ENCODE measurements around the gene ABHD16B.

The ABHD16B gene

DNA sequence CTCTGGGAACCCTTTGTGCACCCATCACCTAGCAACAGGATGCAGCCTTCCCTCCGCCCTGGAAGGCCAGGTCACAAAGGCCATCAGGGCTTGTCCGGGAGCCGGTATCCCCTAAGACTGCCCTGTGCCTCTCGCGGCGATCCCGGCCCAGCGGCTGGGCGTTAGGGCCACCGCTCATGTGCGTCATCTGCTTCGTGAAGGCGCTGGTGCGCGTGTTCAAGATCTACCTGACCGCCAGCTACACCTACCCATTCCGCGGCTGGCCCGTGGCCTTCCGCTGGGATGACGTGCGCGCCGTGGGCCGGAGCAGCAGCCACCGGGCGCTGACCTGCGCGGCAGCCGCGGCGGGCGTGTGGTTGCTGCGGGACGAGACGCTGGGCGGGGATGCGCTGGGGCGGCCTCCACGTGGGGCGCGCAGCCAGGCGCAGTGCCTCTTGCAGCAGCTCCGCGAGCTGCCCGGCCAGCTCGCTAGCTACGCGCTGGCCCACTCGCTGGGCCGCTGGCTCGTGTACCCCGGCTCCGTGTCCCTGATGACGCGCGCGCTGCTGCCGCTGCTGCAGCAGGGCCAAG lies at the start of gene ABHD16B:
ABHD16B (plus strand) TSS at position 134 of the 570 bp plus-strand sequence; CDS start at position 177, 43 bp downstream.
- DNase-seq, result no peak

DNA sequence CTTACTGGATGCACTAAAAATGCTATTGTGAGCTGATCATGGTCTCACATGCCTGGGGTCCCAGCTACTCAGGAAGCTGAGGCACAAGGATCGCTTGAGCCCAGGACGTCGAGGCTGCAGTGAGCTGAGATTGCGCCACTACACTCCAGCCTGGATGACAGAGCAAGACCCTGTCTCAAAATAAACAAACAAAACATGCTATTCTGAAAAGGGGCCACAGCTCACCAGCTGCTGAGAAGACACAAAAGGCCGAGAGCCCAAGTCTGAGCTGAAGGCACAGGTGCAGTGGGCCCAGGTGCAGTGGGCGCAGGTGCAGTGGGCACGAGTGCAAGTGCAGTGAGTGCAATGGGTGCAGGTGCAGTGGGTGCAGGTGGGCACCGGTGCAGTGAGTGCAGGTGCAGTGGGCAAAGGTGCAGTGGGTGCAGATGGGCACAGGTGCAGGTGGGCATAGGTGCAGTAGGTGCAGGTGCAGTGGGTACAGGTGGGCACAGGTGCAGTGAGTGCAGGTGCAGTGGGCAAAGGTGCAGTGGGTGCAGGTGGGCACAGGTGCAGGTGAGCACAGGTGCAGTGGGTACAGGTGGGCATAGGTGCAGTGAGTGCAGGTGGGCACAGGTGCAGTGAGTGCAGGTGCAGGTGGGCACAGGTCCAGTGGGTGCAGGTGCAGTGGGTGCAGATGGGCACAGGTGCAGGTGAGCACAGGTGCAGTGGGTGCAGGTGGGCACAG lies 46.2 kb upstream of the ABHD16B start:
- DNase-seq, result no peak

DNA sequence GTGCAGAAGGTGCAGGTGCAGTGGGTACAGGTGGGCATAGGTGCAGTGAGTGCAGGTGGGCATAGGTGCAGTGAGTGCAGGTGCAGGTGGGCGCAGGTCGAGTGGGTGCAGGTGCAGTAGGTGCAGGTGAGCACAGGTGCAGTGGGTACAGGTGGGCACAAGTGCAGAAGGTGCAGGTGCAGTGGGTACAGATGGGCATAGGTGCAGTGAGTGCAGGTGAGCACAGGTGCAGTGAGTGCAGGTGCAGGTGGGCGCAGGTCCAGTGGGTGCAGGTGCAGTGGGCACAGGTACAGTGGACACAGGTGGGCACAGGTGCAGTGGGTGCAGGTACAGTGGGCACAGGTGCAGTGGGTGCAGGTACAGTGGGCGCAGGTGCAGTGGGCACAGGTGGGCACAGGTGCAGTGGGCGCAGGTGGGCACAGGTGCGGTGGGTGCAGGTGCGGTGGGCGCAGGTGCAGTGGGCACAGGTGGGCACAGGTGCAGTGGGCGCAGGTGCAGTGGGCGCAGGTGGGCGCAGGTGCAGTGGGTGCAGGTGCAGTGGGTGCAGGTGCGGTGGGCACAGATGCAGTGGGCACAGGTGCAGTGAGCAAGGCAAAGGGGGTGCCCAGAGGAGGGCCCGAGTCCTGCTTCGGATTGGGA lies 45.6 kb upstream of the ABHD16B start:
- DNase-seq, result no peak

DNA sequence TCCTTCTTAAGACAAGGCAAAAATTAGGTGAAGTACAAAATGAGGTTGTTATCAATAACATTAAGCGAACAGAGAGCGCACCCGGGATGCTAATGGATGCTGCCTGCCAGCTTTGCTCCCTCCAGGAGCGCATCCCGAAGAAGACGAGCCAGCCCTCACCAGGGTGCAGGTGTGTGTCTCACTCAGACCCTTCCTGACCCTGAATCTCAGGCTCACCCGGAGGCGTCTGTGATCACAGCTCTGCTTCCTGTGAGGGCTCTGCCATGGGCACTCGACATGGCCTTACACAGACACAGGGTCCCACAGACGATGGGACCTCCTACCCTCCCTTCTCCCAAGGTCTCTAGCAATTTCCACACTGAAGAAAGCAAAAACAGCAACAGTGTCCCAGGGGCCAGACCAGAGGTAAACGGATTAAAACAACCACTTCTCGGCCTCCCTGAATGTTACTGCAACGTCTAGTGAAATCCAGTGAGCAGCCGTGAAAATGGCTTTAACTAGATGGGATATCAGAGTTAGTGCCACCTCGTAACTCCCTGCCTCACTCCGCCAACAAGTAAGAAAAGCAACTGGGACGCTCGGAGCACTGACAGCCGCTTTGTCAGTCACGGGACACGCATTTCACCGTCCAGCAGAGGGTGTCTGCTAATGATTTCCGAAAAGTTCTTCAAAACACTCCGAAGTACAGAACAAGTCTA lies 41.9 kb upstream of the ABHD16B start:
- DNase-seq, result no peak

DNA sequence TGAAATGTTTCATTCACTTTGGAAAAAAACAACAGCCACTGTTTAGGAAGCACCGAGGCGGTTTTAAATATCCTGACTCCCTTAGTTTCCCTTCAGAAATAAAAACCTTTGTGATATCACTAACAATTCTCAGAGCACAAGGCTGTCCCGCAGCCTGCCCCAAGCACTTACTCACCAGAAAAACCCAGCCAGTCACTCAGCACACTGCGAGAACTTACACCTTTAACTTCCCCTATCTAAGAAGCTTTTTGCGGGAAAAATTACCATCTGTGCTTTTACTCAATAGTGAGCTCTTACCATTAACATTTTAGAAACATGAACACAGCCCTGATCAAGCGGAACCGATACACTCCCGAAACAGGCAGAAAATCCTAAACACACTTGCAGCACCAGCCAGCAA lies 39.5 kb upstream of the ABHD16B start:
- DNase-seq, result no peak

DNA sequence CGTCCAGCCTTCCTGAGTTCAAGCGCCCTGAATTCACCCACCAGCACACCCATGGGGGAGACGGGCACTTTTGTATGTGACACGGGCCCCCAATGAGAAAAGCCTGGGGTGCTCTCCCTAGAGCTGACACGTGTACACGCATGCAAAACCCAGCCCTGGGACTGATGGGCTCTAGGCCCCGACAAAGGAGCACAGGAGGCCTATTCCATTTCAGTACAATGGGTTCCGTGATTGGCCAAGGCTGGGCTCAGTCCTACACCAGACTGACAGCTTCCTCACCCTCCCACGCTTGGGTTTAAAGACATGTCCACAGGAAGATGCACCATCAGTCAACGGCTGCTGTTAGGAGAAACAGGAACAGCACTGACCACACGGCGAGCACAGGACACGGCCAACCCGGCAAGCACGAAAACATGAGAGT lies 39.0 kb upstream of the ABHD16B start:
- DNase-seq, result no peak

DNA sequence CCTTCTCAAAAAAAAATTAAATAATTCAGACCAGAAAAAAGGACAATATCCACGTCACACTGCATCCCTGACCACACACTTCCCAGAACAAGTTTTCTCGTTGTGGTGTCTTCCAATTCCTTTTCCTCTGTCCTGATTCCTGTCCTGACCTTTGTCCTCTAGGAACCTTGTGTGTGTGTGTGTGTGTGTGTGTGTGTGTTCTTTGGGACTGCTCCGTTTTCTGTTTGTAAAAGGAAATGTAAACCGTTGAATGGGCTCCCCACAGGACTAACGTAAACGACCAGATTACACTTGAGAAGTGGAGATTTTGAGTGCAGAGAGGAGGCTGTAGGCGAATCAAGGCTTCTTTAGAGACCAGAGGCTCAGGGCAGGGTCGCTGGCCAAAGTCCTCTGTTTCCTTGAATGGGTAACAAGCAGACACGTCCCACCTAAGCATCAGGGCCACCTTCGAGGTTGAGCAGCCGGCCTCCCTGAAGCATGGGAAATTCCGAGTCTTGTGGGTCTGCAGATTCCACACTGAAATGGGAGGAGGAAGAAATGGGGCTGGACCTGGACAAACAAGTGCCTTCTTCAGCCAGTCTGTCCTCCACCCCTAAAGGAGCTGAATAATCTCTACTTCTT lies 37.5 kb upstream of the ABHD16B start:
- DNase-seq, result no peak

DNA sequence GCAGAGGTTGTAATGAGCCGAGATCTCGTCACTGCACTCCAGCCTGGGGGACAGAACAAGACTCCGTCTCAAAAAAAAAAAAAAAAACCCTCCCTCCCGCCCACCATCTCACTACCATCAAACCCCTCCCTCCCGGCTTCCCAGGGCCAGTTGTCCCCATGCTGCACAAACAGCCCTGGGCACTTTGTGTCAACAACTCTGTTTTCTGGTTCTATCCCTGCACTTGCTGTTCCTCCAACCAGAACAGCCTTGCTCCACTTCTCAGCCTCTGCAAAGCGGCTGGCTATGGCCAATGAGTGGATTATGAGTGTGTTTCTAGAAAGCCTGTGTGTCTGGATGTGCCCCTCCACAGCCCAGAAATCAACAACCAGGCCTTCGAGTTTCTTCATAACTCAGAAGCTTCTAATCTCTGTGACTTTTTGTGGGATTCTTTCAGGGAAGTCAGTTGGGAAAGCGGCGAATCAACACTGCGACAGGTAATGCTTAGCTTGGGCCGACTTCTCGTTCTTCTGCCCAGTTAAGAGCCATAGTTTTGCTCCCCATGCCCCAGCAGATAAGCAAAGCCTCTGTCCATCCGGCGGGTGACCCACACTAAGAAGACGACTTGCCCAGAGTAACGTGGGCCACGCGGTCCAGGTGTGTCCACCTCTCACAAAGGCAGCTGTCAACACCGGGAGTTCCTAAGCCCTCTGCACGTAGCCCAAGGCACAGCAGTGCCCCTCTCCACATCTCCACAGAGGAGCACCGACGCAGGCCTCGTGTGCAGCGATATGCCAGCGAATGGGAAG lies 35.8 kb upstream of the ABHD16B start:
- no peak for DNase-seq

DNA sequence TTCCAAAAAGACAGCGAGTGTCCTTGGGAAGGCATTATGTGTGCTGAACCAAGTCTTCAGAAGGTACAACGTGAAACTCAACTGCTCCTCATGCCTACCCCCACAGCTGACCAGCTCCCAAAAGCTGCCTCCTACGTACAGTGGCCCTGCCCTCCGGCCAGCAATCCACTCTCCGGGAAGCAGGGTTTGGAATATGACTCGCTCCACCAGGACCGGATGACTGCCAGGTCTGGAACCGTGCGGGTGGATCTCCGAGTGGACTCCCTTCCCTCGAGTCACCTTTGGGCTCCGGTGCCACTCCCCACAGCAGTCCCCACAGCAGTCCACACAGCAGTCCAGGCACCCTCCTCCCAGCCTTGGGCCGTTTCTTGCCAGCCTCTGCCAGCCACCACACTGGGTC lies 34.5 kb upstream of the ABHD16B start:
- DNase-seq, result no peak

DNA sequence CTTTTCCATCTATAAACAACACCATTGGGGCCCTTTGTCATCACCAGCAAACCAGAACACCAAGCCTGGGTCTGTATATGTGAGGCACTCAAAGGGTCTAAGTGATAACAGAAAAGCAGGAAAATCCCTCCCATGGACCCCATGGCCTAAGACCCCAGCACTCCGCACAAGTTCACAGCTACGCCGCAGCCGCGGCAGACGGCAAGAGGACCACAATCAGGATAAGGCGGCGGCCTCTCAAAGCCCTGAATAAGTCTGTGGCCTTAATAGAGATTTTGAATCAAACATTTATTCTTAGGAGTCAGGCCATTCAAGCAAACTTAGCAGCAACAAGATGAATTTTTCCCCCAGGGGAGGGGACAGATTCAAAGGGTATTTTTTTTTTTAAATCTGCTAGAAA lies 33.2 kb upstream of the ABHD16B start:
- DNase-seq, result no peak

DNA sequence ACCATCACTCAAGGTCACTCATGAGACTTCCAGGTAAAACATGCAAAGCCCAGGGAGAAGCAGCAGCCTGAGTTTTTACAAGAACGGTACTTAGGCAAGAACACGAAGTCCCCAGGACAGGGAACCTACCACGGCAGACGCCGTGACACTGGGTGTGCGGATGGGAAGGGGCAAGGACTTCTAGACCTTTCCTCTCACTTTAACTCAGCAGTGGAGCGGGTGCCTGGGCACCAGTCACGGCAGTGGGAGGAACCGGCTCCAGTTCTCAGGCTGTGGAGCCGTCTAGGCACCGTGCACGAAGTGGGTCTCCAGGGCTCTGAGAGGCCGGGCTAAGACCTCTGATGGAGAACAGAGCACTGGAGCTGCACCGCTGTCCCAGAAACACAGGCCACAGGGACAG lies 32.8 kb upstream of the ABHD16B start:
- no peak for DNase-seq

DNA sequence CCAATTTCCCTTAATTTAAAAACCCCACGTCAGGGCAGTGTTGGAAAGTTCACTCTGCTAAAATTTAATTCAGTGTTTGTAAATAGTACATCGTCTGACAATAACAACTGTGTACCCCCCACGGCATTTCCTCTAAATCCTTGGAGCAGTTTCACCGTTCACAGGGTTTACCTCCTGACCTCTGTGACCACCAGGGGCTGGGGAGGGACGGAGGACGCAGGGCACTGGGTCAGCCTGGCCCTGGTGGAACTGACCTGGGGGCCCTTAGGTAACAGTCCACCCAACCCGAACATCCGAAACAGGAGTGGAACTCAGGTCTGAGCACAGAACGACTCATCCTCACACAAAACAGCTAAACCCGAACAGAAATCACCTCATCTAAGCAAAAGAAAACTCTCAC lies 32.3 kb upstream of the ABHD16B start:
- DNase-seq, result no peak

DNA sequence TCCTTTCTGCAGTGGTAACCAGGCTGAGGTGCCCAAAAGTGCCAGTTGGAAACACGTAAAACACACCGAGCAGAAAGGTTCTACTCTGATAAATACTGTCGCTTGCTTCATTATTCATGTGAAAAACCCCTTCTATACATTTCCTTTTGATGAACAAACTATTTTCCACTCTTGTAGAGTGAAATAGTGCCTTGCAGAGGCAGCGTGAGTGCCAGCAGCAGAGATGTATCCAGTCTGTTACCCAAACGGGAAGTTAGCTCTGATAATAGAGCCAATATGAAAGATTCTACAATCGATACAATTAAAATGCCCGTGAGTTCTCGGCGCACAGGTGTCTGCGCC lies 31.7 kb upstream of the ABHD16B start:
- DNase-seq, result no peak

DNA sequence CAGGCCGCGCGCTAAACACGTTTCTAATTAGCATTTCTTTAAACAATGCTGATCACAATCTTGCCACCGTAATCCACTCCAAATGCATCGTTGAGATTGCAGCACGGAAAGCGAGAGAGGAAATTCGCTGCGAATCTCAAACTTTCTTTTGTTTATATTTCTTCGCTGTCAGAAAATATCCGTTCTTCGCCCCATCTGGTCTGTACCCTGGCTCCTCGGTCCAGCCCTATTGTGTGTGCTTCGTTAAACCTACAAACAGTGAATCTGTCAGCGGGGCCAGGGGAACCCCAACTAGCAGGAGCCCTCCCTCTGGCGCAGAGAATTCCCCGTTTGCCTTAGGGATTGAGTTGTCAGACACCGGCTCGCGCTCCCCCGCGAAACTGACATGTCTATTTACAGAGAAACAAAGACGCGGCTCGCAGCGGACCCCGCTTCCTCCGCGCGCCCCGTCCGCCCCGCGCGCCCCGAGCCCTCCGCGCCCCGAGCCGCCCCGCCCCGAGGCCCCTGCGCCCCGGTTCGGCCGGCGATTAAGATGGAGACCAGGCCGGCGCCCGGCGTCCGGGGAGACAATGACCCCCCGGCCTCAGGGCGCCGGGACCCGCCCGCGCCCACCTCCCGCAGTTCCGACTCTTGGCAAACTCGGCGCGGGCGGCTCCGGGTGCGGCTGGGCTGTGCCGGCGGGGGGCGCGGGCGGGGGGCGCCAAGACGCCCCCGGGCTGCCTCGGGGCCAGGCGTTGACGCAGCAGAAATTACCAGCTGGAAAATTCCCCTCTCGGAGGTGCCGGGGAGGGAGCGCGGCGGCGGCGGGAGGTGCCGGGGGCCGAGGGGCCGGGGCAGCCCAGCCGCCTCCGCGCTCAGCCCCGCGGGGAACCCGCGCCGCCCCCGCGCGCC lies 31.1 kb upstream of the ABHD16B start:
- DNase-seq, result no peak

DNA sequence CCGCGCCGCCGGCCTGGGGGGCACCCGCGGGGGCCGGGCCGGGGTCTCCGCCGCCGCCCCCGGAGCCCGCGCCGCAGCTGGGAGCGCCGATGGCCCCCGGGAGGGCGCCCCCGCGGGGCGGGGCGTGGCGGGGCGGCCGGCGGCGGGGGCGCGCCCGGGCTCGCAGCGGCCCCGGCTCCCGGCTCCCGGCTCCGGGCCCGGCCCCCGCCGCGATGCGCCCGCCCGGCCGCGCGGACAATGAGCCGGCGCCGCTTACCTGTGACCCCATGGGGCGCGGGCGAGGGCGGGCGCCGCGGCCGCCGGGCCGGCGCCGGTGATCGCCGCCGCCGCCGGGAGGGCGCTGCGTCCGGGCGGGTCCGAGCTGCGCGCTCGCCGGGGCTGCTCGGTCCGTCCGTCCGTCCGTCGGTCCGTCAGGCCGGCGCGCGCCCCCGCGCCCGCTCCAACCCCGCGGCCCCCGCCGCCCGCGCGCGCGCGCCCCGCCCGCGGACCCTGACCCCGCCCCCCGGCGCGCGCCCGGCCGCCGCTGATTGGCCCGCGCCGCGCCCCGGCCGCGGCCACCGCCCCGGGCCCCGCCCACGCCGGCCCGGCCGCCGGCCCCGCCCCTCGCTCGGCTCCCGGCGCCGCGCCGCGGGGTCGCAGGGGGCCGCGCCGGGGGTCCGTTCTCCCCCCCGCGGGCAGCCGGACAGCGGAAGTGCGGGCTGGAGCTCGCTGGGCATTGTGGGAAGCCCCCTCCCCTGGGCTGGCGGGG lies 30.3 kb upstream of the ABHD16B start, which contains the start of gene ZBTB46:
ZBTB46 (minus strand) TSS at position 424 of the 748 bp plus-strand sequence. CDS start 40,507 bp downstream, outside the sequence.
- DNase-seq, result no peak

DNA sequence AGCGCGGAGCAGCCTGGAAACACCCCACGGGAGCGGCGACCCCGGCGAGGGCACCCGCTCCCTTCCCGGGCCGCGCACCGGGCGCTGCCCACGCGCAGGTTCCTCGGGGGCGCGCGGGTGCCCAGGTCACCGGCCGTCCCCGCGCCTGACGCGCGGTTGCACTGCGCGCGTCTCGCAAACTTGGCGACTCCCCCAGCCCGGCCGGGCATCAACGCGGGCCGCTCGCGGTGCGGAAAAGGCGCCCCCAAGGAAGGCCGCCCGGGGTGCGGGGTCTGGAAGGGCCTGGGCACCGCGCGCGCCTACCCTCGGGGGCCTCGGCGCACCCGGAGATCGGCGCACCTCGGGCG lies 29.7 kb upstream of the ABHD16B start:
- DNase-seq, result no peak

DNA sequence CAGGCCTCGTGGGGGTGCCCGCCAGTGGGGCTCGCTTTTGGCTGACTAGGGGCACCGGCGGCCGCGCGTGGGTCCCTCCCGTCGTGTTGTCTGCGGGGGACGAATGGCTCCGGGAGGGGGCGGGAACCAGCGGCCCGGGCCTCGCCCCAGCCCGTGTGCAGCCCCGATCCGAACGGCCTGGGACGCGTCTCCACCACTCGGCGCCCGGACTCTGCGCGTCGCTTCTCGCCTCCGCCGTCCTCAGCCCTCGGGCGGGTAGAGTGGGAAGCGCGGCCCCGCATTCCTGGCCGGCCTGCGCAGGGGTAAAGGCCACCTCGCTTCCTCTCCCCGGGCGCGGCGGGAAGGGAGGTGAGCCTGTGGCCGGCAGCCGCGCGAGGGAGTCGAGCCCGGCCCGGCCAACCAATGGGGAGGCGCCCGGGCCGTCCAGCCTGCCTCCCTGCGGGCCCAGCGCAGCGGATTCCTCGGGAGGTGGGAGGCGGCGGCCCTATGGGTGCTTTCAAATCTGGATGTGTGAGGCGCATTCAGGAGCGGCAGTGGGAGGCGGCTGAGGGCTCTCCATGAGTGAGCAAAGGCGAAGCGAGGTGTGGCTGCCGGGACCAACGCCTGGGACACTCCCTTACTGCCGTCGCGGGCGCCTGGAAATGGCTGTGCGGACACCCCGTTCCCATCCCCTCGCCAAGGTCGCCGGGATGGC lies 29.2 kb upstream of the ABHD16B start:
- no peak for DNase-seq

DNA sequence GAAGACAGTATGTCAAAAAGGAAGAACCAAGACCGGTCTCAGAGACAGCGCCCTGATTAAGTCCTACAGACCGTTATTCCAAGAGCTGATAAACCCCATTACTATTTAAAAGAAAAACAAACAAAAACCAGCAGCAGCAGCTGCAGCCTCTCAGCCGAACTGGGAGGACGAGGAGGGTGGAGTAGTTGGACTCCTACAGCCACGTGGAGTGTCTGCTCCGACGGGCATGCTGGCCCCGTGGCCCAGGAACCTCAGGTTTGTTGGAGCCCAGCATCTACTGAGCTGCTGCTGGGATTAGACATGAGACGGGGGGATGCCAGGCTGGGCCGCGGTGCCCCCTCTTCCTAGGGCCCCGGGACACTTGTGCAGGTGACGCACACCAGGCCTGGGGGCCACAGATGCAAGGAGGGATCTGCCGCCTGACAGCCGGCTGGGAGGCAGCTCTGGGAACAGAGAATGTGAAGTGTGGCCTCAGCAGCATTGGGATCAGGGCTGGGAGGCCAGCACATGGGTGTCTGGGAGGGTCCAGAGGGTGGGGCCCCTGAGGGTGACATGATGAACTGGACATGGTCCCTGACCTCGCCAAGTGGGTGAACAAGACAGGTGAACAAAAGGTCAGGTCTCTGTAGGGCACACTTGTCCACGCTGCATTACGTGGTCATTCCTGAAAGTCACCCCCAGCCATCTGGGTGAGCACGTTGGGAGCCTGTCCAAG lies 27.4 kb upstream of the ABHD16B start:
- DNase-seq, result no peak

DNA sequence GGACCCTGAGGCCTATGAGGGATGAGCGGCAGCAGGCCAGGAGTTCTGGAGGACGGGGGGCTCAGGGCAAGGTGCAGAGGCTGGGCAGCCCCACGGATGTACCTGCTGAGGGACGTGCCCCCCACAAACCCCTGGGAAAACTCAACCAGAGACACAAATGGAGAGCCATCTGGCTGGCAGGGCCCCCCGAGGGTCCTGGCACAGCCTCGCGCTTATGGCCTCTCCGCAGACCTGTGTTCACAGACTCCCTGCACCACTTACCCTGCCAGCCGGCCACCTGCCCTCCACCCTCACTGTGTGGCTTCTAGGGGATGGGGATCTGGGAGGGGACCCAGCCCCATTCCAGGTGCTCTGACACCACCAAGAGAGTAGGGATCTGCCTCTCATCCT lies 26.8 kb upstream of the ABHD16B start:
- no peak for DNase-seq

Data from NCI-H524 treated with DMSO at 0.1 percent for 48 hours (cell line).